GM10248 (cell line): ENCODE data around the gene GLRX.

Experiments
- CTCF ChIA-PET: fragments of 300-600 bp; sonication (Branson Sonifier 250); formaldehyde crosslinking; extraction: SDS; loops from one replicate; lab custom pipeline; 2021; ENCODE audit warnings: antibody characterized with exemption; lab: Yijun Ruan, JAX
- POLR2A ChIA-PET: fragments of 350-650 bp; sonication (Branson Sonifier 250); formaldehyde crosslinking; extraction: SDS; loops from one replicate; lab custom pipeline; 2020; ENCODE audit warnings: antibody characterized with exemption; lab: Yijun Ruan, JAX
- DNase-seq: peaks from one replicate; pipeline ENCODE4 v3.0.0; 2012; ENCODE audit errors: extremely low spot score
- TF ChIP-seq, protein P1 (sequence below): IDR thresholded peaks from 2 replicates; pipeline ENCODE4 v1.5.1; 2012; ENCODE audit warnings: mild to moderate bottlenecking, low read depth; ENCODE audit errors: extremely low read depth, missing control alignments, control extremely low read depth

The GLRX gene

DNA sequence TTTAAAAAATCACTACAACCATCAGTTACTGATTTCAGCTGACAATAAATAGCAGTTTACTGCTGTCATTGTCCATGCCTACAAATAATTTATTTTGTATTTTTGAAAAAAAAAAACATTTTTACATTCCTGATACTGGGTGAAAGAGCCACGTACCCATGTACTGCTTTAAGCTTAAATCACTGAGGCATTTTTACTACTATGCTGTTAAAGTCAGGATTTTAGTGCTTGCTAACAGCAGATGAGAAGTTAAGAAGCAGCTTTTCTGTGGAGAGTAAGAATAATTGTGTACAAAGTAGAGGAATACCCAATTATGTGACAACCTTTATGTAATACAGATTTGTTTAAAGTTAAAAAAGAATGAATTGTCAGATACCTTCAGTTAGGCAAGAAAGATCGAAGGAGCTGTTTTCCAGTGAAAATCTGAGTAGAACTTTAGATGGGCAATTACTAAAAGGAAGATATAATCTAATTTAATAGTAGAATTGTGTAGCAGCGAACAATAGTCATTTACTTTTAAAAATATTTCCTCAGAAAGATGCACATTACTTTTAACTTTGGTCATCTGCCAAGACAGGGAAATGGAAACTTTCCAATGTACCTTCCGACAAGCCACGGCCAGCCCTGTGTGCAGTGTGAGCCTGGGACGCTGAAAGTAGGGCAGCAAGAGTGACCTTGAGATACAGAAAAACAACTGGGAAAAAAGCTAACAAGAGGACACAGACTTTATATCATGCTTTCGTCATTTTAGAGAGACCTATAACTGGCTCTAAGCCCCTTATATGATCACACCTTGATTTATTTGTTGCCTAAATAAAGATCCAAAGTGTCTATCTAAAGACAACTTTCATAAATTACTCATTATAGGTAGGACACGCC lies 51.5 kb downstream of the GLRX start:
- POLR2A ChIA-PET: no interaction called here
- no peak for DNase-seq
- TF ChIP-seq, protein P1, sequence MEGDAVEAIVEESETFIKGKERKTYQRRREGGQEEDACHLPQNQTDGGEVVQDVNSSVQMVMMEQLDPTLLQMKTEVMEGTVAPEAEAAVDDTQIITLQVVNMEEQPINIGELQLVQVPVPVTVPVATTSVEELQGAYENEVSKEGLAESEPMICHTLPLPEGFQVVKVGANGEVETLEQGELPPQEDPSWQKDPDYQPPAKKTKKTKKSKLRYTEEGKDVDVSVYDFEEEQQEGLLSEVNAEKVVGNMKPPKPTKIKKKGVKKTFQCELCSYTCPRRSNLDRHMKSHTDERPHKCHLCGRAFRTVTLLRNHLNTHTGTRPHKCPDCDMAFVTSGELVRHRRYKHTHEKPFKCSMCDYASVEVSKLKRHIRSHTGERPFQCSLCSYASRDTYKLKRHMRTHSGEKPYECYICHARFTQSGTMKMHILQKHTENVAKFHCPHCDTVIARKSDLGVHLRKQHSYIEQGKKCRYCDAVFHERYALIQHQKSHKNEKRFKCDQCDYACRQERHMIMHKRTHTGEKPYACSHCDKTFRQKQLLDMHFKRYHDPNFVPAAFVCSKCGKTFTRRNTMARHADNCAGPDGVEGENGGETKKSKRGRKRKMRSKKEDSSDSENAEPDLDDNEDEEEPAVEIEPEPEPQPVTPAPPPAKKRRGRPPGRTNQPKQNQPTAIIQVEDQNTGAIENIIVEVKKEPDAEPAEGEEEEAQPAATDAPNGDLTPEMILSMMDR: no peak
- CTCF ChIA-PET: interaction anchor here (1.0 to 7.9 kb wide), 14 partner anchors 8 to 124 kb away, joined by 3 to 73 read pairs (median 4); partner anchors contain the start of gene RFESD

DNA sequence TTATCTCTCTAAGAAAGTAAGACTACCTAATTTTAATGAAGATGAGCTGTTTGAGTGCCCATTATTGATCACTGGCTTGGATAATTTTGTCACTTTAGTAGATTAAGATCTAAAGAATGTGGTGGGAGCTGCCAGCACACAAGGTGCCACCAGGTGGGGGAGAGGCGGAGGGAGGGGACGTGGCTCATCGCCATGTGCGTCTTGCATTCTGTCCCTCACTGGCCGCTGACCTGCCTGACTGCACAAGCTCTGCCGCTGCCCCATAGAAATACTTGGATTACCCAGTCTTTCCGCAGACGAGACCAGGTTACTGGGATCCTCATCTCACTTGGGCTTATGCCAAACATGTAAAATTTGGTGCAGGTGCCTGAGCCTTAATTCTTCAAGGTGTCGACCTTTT lies 53.8 kb downstream of the GLRX start:
- TF ChIP-seq, protein P1: no peak
- no peak for DNase-seq
- CTCF ChIA-PET: interaction anchor here (0.7 to 7.9 kb wide), 6 partner anchors 8 to 76 kb away, joined by 3 to 73 read pairs (median 4); no protein-coding TSS in a partner anchor
- POLR2A ChIA-PET: no interaction called here

DNA sequence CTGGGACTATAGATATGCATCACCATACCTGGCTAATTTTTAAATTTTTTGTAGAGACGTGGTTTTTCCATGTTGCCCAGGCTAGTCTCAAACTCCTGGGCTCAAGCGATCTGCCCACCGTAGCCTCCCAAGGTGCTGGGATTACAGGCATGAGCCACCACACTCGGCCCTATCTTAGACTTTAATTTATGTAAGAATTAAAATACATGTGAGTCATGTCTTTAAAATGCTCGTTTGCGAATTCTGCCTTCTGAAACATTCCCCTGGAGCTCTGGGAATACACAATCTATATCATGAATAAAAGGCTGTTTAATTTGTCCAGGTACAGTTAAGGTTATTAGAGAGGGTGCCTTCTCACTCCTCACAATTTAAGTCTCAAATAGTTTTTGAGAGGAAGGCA lies 58.6 kb downstream of the GLRX start:
- ChIA-PET CTCF (interaction anchor here (0.6 to 1.2 kb wide), 2 partner anchors 23 to 476 kb away, joined by 3 read pairs; no protein-coding TSS in a partner anchor), POLR2A (interaction anchor here (0.6 kb wide), 1 partner anchor 222 kb away, joined by 4 read pairs; no protein-coding TSS in a partner anchor)
- no peak for DNase-seq
- TF ChIP-seq, protein P1: no peak
